Measurements from ENCODE around the gene CENATAC.
"Not testable (repeated sequence)": the region's sequence is repeated elsewhere in the genome, so short reads cannot be mapped to it uniquely, and the experiment has no call there.

Gene CENATAC

DNA sequence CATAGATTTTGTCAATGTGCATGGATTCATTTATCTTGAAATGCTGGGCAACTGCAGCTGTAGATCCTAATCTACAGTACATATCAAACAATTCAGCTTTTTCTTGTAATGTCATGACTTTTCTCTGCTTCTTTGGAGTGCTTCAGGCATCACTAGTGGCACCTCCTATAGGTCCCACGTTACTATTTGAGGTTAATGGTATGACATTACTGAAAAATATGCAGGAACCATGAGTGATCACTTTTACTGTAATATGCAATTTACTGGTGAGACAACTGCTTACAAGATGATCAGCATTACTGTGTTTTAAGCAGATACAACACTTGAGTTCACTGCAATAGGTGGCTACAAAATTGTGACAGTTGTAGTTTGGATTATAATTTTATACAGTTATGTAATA lies 3.0 kb downstream of the CENATAC start:
- Histone ChIP-seq H3K9me3 (ENCODE audit: control insufficient read depth, low read length) (no peaks in the 10 kb centered on the region), H3K4me1 (ENCODE audit: control insufficient read depth, insufficient read depth, low read length) (peaks cover 9% of the 10 kb centered on the region), H3K9ac (ENCODE audit: low read length) (no peak overlapping the region), H3K36me3 (ENCODE audit: control insufficient read depth, insufficient read depth, low read length) (no peaks in the 10 kb centered on the region), H3K4me3 (ENCODE audit: low read length) (no peak overlapping the region), H3K27me3 (ENCODE audit: control insufficient read depth, insufficient read depth, low read length) (no peaks in the 10 kb centered on the region)

DNA sequence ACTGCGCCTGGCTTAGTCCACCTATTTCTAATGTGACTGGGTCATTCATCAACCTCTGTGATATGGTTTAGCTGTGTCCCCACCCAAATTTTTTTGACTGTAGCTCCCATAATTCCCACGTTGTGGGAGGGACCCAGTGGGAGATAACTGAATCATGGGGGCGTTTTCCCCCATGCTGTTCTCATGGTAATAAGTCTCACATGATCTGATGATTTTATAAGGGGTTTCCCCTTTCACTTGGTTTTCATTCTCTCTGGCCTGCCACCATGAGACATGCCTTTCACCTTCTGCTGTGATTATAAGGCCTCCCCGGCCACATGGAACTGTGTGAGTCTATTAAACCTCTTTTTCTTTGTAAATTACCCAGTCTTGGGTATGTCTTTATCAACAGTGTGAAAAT lies 8.7 kb downstream of the CENATAC start:
- no peaks in the 10 kb centered on the region for H3K9me3 ChIP-seq (ENCODE audit: control insufficient read depth, low read length)
- H3K4me3 ChIP-seq (ENCODE audit: low read length), result no peak overlapping the region
- no peak overlapping the region for H3K9ac ChIP-seq (ENCODE audit: low read length)
- no peaks in the 10 kb centered on the region for H3K4me1 ChIP-seq (ENCODE audit: control insufficient read depth, insufficient read depth, low read length)
- no peaks in the 10 kb centered on the region for H3K27me3 ChIP-seq (ENCODE audit: control insufficient read depth, insufficient read depth, low read length)
- H3K36me3 ChIP-seq (ENCODE audit: control insufficient read depth, insufficient read depth, low read length), result peaks cover 4% of the 10 kb centered on the region

- peaks cover 18% of the 10 kb centered on the region for H3K36me3 ChIP-seq (ENCODE audit: control insufficient read depth, insufficient read depth, low read length)
These were observed 13.6 kb downstream of the CENATAC start for GRCh38 chr11:119011476-119012053.

GRCh38 chr11:119012629-119013170 lies 14.8 kb downstream of the CENATAC start:
- Histone ChIP-seq H3K27me3 (ENCODE audit: control insufficient read depth, insufficient read depth, low read length) (no peaks in the 10 kb centered on the region), H3K4me3 (ENCODE audit: low read length) (no peak overlapping the region), H3K9me3 (ENCODE audit: control insufficient read depth, low read length) (no peaks in the 10 kb centered on the region), H3K9ac (ENCODE audit: low read length) (no peak overlapping the region), H3K4me1 (ENCODE audit: control insufficient read depth, insufficient read depth, low read length) (peaks cover 12% of the 10 kb centered on the region), H3K36me3 (ENCODE audit: control insufficient read depth, insufficient read depth, low read length) (peaks cover 16% of the 10 kb centered on the region)

More at GRCh38 chr11:119011476-119012053, 13.6 kb downstream of the CENATAC start:
- no peaks in the 10 kb centered on the region for H3K27me3 ChIP-seq (ENCODE audit: control insufficient read depth, insufficient read depth, low read length)
- H3K4me1 ChIP-seq (ENCODE audit: control insufficient read depth, insufficient read depth, low read length), result peaks cover 4% of the 10 kb centered on the region
- no peaks in the 10 kb centered on the region for H3K9me3 ChIP-seq (ENCODE audit: control insufficient read depth, low read length)
- H3K4me3 ChIP-seq (ENCODE audit: low read length), result no peak overlapping the region
- no peak overlapping the region for H3K9ac ChIP-seq (ENCODE audit: low read length)

DNA sequence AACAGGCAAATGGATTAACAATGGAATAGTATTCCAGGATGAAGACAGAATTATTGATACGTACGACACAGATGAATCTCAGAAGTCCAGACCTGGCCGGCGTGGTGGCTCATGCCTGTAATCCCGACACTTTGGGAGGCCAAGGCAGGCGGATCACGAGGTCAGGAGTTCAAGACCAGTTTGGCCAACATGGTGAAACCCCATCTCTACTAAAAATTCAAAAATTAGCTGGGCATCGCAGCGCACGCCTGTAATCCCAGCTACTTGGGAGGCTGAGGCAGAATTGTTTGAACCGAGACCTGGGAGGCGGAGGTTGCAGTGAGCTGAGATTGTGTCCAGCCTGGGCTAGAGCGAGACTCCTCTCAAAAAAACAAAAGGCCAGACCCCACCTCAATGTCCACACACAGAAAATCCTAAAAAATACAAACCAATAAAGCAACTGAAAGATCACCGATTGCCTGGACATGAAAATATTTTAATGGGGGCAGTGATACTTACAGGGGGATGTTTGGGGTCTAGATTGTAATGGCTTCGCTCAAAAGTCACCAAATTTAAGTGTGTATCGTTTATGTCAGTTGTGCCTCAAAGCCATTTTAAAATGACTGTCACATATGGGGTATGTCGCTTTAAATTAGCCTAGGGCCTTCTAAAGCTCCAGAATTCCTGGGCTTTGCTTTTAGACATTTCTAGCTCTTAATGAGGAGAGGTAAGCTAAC lies 16.4 kb downstream of the CENATAC start:
- no peaks in the 10 kb centered on the region for H3K27me3 ChIP-seq (ENCODE audit: control insufficient read depth, insufficient read depth, low read length)
- H3K4me1 ChIP-seq (ENCODE audit: control insufficient read depth, insufficient read depth, low read length), result peaks cover 12% of the 10 kb centered on the region
- no peak overlapping the region for H3K4me3 ChIP-seq (ENCODE audit: low read length)
- H3K36me3 ChIP-seq (ENCODE audit: control insufficient read depth, insufficient read depth, low read length), result peaks cover 14% of the 10 kb centered on the region
- H3K9ac ChIP-seq (ENCODE audit: low read length), result no peak overlapping the region
- no peaks in the 10 kb centered on the region for H3K9me3 ChIP-seq (ENCODE audit: control insufficient read depth, low read length)

GRCh38 chr11:119015054-119015611 lies 17.2 kb downstream of the CENATAC start:
- Histone ChIP-seq H3K4me1 (ENCODE audit: control insufficient read depth, insufficient read depth, low read length) (peaks cover 18% of the 10 kb centered on the region), H3K36me3 (ENCODE audit: control insufficient read depth, insufficient read depth, low read length) (peaks cover 14% of the 10 kb centered on the region), H3K9me3 (ENCODE audit: control insufficient read depth, low read length) (no peaks in the 10 kb centered on the region), H3K27me3 (ENCODE audit: control insufficient read depth, insufficient read depth, low read length) (no peaks in the 10 kb centered on the region), H3K9ac (ENCODE audit: low read length) (no peak overlapping the region), H3K4me3 (ENCODE audit: low read length) (no peak overlapping the region)

DNA sequence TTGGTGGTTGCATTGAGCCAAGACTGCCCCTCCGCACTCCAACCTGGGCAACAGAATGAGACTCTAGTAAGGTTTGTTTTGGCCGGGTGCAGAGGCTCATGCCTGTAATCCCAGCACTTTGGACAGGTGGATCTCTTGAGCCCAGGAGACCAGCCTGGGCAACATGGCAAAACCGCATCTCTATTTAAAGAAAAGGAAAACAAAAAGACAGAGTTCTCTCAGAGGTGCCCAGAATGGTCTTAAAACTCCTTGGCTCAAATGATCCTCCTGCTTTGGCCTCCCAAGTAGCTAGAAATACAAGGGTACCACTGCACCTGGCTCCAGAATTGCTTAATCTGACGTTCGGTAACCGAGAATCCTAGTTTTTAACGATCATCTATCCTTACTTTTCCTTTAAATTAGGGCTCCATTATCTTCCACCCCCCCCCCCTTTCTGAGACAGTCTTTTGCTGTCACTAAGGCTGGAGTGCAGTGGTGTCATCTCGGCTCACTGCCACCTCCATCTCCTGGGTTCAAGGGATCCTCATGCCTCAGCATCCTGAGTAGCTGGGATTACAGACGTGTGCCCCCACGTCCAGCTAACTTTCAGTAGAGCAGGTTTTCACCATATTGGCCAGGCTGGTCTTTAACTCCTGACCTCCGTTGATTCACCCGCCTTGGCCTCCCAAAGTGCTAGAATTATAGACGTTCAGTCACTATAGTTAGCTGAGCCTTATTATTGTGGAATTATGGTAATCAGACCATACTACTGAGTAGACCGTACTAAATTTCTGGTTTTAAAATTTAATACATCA lies 18.5 kb downstream of the CENATAC start:
- no peak overlapping the region for H3K4me3 ChIP-seq (ENCODE audit: low read length)
- H3K36me3 ChIP-seq (ENCODE audit: control insufficient read depth, insufficient read depth, low read length), result peaks cover 14% of the 10 kb centered on the region

DNA sequence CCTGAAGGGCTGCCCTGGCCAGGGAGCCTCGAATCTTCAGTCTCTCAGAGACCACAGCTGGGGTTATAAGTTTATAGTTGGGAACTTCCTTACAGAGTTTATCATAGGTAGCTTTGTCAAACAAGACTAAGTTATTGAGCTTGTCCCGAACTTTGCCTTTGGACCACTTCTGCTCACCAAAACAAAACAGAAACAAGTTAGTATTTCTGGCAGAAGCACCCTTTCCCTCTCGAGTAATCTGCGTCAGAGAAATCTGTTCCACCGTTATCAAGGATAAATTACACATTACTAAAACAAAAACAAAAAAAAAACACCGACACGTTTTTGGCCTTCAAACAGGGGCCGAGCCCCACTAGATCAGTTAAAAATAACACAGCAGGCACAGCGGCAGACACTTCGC lies 19.4 kb downstream of the CENATAC start:
- H3K9ac ChIP-seq (ENCODE audit: low read length), result peak overlapping the region; percentile 97
- peak overlapping the region; percentile 92 for H3K4me3 ChIP-seq (ENCODE audit: low read length)
- H3K4me1 ChIP-seq (ENCODE audit: control insufficient read depth, insufficient read depth, low read length), result peaks cover 35% of the 10 kb centered on the region
- H3K27me3 ChIP-seq (ENCODE audit: control insufficient read depth, insufficient read depth, low read length); H3K9me3 ChIP-seq (ENCODE audit: control insufficient read depth, low read length): not testable (repeated sequence)
- peaks cover 14% of the 10 kb centered on the region for H3K36me3 ChIP-seq (ENCODE audit: control insufficient read depth, insufficient read depth, low read length)

More for the DNA sequence above, 18.5 kb downstream of the CENATAC start:
- Histone ChIP-seq H3K27me3 (ENCODE audit: control insufficient read depth, insufficient read depth, low read length) (no peaks in the 10 kb centered on the region), H3K9me3 (ENCODE audit: control insufficient read depth, low read length) (no peaks in the 10 kb centered on the region), H3K4me1 (ENCODE audit: control insufficient read depth, insufficient read depth, low read length) (peaks cover 31% of the 10 kb centered on the region), H3K9ac (ENCODE audit: low read length) (peak overlapping the region; percentile 52)

DNA sequence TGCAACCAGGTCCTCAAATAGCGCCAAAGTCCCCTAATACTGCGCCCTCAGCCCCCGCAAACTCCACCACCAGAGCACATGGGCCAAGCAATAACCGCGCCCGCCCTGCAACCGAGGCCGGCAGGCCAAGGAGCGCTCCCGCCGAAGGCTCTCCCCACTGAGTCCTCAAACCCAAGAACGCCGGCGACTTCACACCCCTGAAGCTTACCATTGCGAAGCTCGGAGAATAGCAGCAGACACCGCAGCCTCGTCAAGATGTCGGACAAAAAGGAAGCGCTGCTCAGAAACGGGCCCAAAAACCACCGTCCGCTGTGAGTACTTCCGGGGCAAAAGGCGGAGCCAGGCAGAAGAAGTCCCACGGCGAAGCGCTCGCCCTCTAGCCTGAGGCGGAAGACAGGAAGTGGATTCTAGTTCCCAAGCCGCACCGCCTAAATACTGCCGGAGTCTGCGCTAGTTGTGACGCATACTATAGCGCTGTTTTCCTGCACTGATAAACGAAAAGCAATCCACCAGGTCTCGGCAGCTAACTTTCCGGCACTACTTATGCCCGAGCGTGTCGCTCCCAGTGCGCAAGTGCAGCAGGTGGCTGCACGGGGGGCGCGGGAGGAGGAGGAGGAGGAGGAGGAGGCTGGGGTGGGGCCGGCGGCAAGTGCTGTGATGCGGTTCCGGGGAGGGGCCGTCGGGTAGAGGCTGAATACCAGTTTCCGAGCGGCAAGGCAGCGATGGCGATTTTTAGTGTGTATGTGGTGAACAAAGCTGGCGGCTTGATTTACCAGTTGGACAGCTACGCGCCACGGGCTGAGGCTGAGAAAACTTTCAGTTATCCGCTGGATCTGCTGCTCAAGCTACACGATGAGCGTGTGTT lies 20.4 kb downstream of the CENATAC start, which contains the start of the genes RPS25 and TRAPPC4:
TSS of gene RPS25 (minus strand) at position 270 of the 865 bp plus-strand sequence. CDS start at position 211, 59 bp downstream.
TSS of gene TRAPPC4 (plus strand) at position 693 of the 865 bp plus-strand sequence. CDS start at position 723, 30 bp downstream.
- H3K4me1 ChIP-seq (ENCODE audit: control insufficient read depth, insufficient read depth, low read length), result peaks cover 35% of the 10 kb centered on the region
- H3K36me3 ChIP-seq (ENCODE audit: control insufficient read depth, insufficient read depth, low read length), result peaks cover 14% of the 10 kb centered on the region
- peak within 1 kb of the TSS; percentile 92 for H3K4me3 ChIP-seq (ENCODE audit: low read length)
- peak within 1 kb of the TSS; percentile 97 for H3K9ac ChIP-seq (ENCODE audit: low read length)
- no peaks in the 10 kb centered on the region for H3K9me3 ChIP-seq (ENCODE audit: control insufficient read depth, low read length)
- H3K27me3 ChIP-seq (ENCODE audit: control insufficient read depth, insufficient read depth, low read length), result no peaks in the 10 kb centered on the region

DNA sequence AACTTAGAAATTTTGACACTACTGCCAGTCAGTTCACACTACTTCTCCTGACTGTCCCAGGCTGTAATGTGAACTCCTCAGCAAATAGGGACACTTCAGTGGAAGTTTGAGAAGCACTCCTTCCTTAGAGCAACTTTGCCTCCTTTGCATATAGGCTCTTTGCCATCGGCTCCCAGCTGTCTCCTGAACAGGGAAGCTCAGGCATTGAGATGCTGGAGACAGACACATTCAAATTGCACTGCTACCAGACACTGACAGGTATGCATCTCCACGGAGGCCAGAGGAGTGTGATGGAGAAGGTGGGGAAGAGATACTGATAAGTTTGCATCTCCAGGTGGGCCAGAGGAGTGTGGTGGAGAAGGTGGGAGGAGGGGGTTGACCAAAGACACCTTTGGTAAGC lies 22.1 kb downstream of the CENATAC start:
- no peaks in the 10 kb centered on the region for H3K27me3 ChIP-seq (ENCODE audit: control insufficient read depth, insufficient read depth, low read length)
- no peaks in the 10 kb centered on the region for H3K9me3 ChIP-seq (ENCODE audit: control insufficient read depth, low read length)
- no peak overlapping the region for H3K9ac ChIP-seq (ENCODE audit: low read length)
- peak overlapping the region; percentile 92 for H3K4me3 ChIP-seq (ENCODE audit: low read length)
- peaks cover 8% of the 10 kb centered on the region for H3K36me3 ChIP-seq (ENCODE audit: control insufficient read depth, insufficient read depth, low read length)
- peaks cover 43% of the 10 kb centered on the region for H3K4me1 ChIP-seq (ENCODE audit: control insufficient read depth, insufficient read depth, low read length)

DNA sequence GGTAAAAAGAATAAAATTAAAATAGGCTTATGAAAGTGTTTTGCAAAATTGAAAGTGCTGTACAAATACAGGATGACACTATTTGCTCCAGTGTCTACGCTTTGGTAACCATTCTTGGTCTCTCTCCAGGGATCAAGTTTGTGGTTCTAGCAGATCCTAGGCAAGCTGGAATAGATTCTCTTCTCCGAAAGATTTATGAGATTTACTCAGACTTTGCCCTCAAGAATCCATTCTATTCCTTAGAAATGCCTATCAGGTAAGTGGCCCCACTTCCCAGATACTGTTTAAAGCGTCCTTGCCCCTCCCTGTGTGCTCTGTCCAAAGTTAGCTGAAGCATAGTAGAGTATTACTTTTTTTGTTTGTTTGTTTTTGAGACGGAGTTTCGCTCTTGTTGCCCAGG lies 23.7 kb downstream of the CENATAC start:
- peaks cover 42% of the 10 kb centered on the region for H3K4me1 ChIP-seq (ENCODE audit: control insufficient read depth, insufficient read depth, low read length)

More for the DNA sequence above, 23.7 kb downstream of the CENATAC start:
- Histone ChIP-seq H3K9me3 (ENCODE audit: control insufficient read depth, low read length) (no peaks in the 10 kb centered on the region), H3K27me3 (ENCODE audit: control insufficient read depth, insufficient read depth, low read length) (no peaks in the 10 kb centered on the region), H3K36me3 (ENCODE audit: control insufficient read depth, insufficient read depth, low read length) (no peaks in the 10 kb centered on the region), H3K9ac (ENCODE audit: low read length) (no peak overlapping the region), H3K4me3 (ENCODE audit: low read length) (no peak overlapping the region)

Data from mucosa of stomach (tissue), 1 donor.